ENCODE data around the gene ITGB5.

ITGB5 gene

DNA sequence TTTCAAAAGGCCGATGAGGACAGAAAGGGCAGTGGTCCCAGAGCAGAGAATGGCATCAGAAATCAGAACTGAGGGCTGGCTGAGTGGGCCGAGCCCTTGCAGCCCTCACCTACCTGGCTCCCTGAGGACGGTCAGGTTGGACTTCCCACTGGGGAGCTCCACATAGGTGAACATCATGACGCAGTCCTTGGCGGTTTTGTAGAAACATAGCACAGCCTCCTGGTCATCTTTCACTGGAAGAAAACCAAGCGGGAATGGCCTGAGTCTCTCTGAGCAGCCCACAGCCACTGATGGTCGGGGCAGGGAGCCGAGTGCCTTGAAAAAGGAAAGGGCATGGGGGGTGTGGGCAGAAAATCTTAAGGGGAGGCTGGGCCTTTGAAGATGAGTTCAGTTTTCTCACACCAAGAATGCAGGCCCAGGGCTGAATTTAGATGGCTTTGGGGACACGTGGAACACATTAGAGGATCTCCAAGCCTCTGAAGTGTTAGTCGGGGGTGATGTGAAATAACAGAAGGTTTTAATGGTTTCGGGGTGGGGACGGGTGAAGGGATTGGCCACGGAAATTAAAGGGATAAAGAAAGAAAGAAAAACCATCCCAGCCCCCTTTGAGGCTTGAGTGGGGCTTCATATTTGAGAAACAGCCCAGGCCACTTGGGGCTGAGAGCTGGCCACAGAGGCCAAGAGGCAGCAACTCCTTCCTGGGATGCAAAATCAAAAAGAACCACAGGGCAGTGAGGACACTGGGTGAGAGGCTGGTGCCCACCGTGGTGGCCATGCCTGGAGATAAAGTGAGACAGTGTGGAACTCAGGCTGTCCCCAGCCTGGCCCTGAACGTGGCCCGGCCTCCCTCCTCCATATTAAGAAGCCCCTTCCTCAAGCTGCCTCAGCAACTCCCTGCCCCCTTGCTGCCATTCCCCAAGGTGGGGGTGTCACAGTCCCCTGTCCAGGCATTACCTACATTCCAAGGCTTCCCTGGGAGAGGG lies 120.8 kb downstream of the ITGB5 start:
- H3K36me3 ChIP-seq (ENCODE audit: insufficient read depth, low read length) = no peaks in the 10 kb centered on the region
- no peaks in the 10 kb centered on the region for H3K9me2 ChIP-seq (ENCODE audit: low read depth, low read length)
- H3K27me3 ChIP-seq (ENCODE audit: insufficient read depth, low read length) = peaks cover 5% of the 10 kb centered on the region; the same call in 1 of the 2 replicates
- no peak overlapping the region for H3K4me2 ChIP-seq (ENCODE audit: low read length)
- TF ChIP-seq, protein P1, sequence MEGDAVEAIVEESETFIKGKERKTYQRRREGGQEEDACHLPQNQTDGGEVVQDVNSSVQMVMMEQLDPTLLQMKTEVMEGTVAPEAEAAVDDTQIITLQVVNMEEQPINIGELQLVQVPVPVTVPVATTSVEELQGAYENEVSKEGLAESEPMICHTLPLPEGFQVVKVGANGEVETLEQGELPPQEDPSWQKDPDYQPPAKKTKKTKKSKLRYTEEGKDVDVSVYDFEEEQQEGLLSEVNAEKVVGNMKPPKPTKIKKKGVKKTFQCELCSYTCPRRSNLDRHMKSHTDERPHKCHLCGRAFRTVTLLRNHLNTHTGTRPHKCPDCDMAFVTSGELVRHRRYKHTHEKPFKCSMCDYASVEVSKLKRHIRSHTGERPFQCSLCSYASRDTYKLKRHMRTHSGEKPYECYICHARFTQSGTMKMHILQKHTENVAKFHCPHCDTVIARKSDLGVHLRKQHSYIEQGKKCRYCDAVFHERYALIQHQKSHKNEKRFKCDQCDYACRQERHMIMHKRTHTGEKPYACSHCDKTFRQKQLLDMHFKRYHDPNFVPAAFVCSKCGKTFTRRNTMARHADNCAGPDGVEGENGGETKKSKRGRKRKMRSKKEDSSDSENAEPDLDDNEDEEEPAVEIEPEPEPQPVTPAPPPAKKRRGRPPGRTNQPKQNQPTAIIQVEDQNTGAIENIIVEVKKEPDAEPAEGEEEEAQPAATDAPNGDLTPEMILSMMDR (IDR thresholded peaks at IDR 0.05; ENCODE audit: low read length) = no peak
- no peak for TF ChIP-seq EZH2 (IDR thresholded peaks at IDR 0.05; ENCODE audit: borderline replicate concordance, low read length)
- H3K79me2 ChIP-seq (ENCODE audit: insufficient read depth, low read length) = no peaks in the 10 kb centered on the region
- H3K9me3 ChIP-seq (ENCODE audit: low read length) = no peaks in the 10 kb centered on the region
- H3K9ac ChIP-seq (ENCODE audit: low read length) = no peak overlapping the region
- no peaks in the 10 kb centered on the region for H3K4me1 ChIP-seq (ENCODE audit: insufficient read depth, low read length, severe bottlenecking)
- H3K4me3 ChIP-seq (ENCODE audit: low read depth, low read length, poor library complexity, severe bottlenecking) = no peak overlapping the region
- H3F3A ChIP-seq (ENCODE audit: insufficient read depth, low read length) = no peaks in the 10 kb centered on the region
- no peaks in the 10 kb centered on the region for H4K20me1 ChIP-seq (ENCODE audit: insufficient read depth, low read length)
- H2AFZ ChIP-seq (ENCODE audit: low read length) = no peak overlapping the region
- H3K27ac ChIP-seq (ENCODE audit: low read depth, low read length, poor library complexity, severe bottlenecking) = no peak overlapping the region

- Histone ChIP-seq H3K9ac (ENCODE audit: low read length) (no peak overlapping the region), H3K27me3 (ENCODE audit: insufficient read depth, low read length) (peaks cover 5% of the 10 kb centered on the region; the same call in 1 of the 2 replicates), H3K27ac (ENCODE audit: low read depth, low read length, poor library complexity, severe bottlenecking) (no peak overlapping the region), H2AFZ (ENCODE audit: low read length) (no peak overlapping the region), H3K4me2 (ENCODE audit: low read length) (no peak overlapping the region), H3K4me1 (ENCODE audit: insufficient read depth, low read length, severe bottlenecking) (no peaks in the 10 kb centered on the region), H3K4me3 (ENCODE audit: low read depth, low read length, poor library complexity, severe bottlenecking) (no peak overlapping the region), H3K79me2 (ENCODE audit: insufficient read depth, low read length) (no peaks in the 10 kb centered on the region), H4K20me1 (ENCODE audit: insufficient read depth, low read length) (no peaks in the 10 kb centered on the region), H3K9me2 (ENCODE audit: low read depth, low read length) (no peaks in the 10 kb centered on the region), H3F3A (ENCODE audit: insufficient read depth, low read length) (no peaks in the 10 kb centered on the region), H3K9me3 (ENCODE audit: low read length) (no peaks in the 10 kb centered on the region), H3K36me3 (ENCODE audit: insufficient read depth, low read length) (no peaks in the 10 kb centered on the region)
- TF ChIP-seq EZH2 (IDR thresholded peaks at IDR 0.05; ENCODE audit: borderline replicate concordance, low read length) = no peak
- TF ChIP-seq, protein P1 (IDR thresholded peaks at IDR 0.05; ENCODE audit: low read length) = no peak
Observed at GRCh38 chr3:124765197-124765840, 121.8 kb downstream of the ITGB5 start.

DNA sequence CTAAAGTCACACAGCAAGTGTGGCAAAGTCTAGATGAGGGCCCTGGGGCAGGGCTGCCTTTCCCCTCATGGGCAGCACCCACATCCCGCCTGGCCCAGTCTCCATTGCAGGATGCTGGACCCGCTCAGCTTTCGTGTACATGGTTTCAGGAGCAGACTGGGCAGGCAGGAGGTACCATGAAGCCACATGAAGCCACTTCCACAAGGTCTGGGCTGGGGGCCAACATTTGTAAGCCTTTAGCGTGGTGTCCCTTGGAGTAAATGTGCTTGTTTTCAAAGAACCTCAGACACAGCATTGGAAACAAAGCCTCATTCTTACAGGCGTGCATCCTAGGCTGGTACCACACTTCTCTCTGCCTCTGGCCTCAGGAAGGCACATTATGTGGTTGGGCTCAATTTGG lies 122.4 kb downstream of the ITGB5 start:
- TF ChIP-seq, protein P1 (IDR thresholded peaks at IDR 0.05; ENCODE audit: low read length) = no peak
- no peak for TF ChIP-seq EZH2 (IDR thresholded peaks at IDR 0.05; ENCODE audit: borderline replicate concordance, low read length)
- Histone ChIP-seq H3K27ac (ENCODE audit: low read depth, low read length, poor library complexity, severe bottlenecking) (no peak overlapping the region), H3K79me2 (ENCODE audit: insufficient read depth, low read length) (no peaks in the 10 kb centered on the region), H3K9me2 (ENCODE audit: low read depth, low read length) (no peaks in the 10 kb centered on the region), H3K4me1 (ENCODE audit: insufficient read depth, low read length, severe bottlenecking) (no peaks in the 10 kb centered on the region), H2AFZ (ENCODE audit: low read length) (no peak overlapping the region), H3K27me3 (ENCODE audit: insufficient read depth, low read length) (peaks cover 5% of the 10 kb centered on the region; the same call in 1 of the 2 replicates), H3K36me3 (ENCODE audit: insufficient read depth, low read length) (no peaks in the 10 kb centered on the region), H3F3A (ENCODE audit: insufficient read depth, low read length) (no peaks in the 10 kb centered on the region), H3K9ac (ENCODE audit: low read length) (no peak overlapping the region), H3K4me3 (ENCODE audit: low read depth, low read length, poor library complexity, severe bottlenecking) (no peak overlapping the region), H3K4me2 (ENCODE audit: low read length) (no peak overlapping the region), H4K20me1 (ENCODE audit: insufficient read depth, low read length) (no peaks in the 10 kb centered on the region), H3K9me3 (ENCODE audit: low read length) (no peaks in the 10 kb centered on the region)

Data from OCI-LY1 (cell line).